ENCODE results near the gene CFAP46.

DNA sequence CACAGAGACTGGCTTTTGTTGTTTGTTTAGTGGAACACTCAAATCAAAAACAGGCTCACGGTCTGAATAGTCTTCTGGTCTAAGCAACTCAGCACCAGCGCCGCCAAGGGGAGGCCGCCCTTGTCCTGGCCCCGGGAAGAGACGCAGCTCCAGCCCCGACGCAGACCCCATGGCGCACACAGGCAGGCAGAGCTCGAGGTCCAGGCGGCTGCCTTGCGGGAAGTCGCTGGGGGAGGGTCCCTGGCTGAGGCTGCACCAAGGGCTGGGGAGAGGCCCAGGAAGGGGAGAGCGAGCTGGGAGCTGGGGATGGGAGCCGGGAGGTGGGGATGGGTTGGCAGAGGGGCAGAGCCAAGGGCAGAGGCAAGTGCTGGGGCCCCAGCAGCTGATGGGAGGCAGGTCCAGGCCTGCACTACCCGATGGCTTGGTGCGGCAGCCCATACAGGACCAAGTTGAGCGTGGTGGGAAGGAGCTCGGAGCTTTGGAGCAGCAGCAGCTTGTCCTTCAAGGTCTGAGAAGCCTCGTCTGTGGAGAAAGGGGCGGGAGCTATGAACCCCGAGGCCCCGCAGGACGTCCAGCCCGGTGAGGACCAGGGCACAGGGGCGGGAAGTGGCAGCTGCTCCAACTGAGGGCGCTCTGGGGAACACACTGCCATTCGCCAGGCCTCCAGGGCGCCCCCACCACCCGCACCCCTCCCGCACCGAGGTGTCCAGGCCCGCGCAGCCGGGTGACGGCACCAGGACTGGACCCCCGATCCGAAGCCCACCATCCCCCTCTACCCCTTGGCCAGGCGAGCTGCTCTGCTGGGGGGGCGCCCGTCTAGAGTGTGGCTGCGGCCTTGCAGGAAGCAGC, 133.8 kb downstream of the CFAP46 start:
- no peak for TF ChIP-seq CTCF (IDR thresholded peaks at IDR 0.05)
- TF ChIP-seq POLR2A (IDR thresholded peaks at IDR 0.05) = no peak

All from adrenal gland (tissue), 5 donors.